HG03442 (cell line): ENCODE results near the gene NFE2L1.
"Not testable (repeated sequence)": the region's sequence is repeated elsewhere in the genome, so short reads cannot be mapped to it uniquely, and the experiment has no call there.

Source experiments
- ATAC-seq: cut with Tn5 transposase; IDR thresholded peaks from one replicate; pipeline ENCODE4 v1.9.1; 2021; ENCODE audit warnings: mild to moderate bottlenecking, moderate library complexity; ENCODE audit not compliant: unreplicated experiment

The NFE2L1 gene

DNA sequence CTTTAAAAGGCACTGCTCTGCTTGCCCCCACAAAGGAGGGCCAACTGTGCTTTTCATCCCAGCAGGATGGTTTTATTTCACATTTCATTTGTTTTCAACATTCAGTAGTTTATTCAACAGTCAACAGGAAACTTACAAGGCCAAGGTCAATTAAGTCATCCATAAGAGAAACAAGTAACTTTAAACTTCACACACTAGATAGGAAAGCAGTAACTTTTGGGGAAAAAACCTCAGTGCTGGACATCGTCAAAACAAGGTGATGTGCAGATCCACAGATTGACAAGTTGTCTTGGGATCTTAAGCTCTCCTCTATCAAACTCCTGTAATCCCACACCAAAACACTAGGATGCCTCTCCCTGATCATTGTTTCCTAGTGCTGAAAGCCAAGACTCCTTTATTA lies 18.5 kb downstream of the NFE2L1 start:
- no peak for ATAC-seq

DNA sequence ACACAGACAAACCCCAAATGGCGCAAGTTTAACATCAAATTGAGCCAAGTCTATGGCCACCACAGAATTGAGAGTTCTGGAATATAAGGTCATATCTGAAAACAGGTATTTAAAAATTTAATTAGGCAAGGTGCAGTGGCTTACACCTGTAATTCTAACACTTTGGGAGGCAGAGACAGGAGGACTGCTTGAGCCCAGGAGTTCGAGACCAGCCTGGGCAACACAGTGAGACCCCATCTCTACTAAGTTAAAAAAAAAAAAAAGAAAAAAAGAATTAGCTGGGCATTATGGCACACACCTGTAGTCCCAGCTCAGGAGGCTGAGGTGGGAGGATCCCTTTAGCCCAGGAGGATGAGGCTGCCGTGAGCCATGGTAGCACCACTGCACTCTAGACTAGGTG lies 19.1 kb downstream of the NFE2L1 start:
- ATAC-seq: no peak

DNA sequence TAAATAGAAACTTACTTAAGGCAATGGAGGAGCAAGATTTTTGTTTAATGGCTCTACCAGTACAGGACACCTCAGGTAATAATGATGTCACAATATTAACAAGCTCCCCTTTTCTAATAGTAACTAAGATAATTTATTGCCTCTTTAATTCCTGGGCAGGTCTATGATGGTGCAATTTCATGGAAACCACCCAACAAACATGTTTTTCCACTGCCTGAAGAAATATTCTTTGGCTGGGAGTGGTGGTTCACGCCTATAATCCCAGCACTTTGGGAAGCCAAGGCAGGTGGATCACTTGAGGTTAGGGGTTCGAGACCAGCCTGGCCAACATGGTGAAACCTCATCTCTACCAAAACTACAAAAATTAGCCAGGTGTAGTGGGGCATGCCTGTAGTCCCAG lies 19.6 kb downstream of the NFE2L1 start:
- not testable (repeated sequence) for ATAC-seq

DNA sequence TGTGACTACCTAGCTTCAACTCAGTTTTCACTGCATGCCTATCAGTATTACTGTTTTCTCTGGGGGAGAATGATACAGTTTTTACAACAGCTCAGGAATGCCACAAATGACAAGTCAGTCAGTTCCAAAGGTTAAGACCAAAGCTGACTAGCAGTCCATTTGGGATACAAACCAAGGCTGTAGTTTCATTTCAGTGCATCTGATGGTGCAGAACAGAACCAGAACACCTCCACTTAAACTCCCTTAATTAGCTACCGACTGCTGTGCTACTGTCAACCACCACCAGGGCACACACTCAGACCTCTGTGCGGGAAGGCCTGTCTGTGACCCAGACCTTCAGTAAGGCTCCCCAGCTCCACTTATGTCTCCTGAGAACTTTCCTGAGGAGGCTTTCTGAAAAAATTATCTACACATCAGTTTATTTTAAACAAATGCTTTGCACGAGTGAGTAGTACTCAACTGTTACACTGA lies 20.4 kb downstream of the NFE2L1 start:
- no peak for ATAC-seq

DNA sequence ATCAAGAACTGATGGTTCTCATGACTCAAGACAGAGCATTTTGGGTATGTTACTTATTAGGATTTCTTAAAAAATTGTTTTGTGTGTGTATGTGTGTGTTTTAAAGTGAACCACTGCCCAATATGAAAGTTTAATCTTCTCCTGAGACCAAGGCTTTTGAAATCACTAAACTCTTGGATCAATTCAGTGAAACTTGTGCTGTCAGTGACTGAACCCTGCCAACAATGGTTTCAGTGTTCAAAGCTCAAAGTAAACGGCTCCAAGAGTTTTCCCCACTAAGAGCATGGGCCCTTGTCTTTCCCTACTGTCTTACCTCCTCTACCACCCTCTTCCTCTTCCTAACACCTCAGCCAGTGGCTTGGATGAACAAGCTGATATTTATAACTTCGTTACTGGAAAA lies 22.0 kb downstream of the NFE2L1 start:
- no peak for ATAC-seq

DNA sequence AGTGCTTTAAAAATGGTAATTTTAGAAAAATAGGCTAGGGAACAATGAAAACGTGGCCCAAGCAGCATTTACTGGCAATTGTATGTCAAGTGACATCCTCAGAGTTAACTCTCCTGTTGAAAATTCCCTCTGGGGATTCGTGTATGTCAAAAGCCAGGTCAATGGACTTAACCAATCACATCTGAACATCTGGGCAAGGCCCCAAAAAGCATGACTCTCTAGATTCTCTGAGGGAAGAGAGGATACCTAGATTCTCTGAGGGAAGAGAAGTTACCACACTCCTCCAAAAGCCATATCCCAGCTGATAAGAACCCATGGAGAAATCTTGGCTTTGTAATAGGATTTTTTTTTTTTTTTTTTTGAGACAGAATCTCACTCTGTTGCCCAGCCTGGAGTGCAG lies 23.5 kb downstream of the NFE2L1 start:
- no peak for ATAC-seq

DNA sequence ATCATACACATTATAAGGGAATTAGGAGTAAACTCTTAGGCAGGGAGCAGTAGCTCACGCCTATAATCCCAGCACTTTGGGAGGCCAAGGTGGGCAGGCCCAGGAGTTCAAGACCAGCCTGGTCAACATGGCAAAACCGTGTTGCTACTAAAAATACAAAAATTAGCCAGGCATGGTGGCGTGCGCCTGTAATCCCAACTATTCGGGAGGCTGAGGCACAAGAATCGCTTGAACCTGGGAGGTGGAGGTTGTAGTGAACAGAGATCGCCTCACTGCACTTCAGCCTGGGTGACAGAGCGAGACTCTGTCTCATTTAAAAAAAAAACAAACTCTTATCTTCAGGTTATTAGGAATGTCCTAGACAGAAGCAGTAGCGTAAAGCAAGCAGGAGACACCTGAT lies 24.7 kb downstream of the NFE2L1 start:
- ATAC-seq: not testable (repeated sequence)

DNA sequence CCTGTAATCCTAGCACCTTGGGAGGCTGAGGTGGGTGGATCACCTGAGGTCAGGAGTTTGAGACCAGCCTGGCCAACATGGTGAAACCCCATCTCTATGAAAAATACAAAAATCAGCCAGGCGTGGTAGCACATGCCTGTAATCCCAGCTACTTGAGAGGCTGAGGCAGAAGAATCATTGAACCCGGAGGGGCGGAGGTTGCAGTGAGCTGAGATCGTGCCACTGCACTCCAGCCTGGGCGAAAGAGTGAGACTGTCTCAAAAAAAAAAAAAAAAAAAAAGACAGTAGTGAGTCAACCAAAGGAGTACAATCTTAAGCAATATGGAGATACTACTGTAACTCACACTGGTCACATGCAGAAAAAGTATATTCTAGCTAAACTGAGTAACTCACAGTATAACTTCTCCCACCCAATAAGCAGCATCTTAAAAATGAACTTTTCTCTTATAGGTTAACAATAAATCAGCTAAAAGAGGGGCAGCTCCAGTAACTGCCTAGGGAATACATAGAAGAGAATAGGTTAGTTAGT lies 25.5 kb downstream of the NFE2L1 start:
- ATAC-seq: not testable (repeated sequence)

DNA sequence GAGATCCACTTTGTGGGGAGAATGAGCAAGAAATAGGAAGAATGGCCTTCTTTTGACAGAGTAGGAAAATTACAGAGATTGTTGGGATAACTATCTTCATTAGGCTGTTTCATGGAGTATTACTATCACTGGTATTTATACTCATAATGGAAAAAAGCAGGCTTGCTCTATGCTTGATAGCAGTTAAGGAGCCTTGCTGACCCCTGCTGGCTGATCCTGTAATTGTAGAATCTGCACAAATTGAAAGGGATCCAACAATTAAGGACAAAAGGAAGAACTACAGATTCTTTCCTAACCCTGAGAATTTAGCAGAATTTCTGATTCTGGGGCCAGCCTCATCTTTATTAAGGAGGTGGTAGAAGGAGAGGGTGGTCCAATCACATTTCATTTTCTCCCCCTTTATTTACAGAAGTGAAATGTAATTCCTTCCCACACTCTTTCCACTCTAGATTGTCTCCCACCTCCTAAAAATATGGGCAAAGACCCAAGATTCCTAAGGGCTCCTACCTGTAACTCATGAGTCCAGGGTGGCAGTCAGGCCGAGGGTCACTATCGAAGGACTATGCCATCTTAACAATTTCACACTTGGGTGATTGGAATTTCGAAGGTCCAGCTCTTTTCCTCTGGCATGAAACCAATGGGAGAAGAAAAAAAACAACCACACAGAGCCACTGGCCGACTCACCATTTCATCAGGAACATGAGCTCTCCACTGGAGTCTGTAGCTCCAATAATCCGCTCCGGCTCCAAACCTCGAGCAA lies 26.3 kb downstream of the NFE2L1 start:
- no peak for ATAC-seq

DNA sequence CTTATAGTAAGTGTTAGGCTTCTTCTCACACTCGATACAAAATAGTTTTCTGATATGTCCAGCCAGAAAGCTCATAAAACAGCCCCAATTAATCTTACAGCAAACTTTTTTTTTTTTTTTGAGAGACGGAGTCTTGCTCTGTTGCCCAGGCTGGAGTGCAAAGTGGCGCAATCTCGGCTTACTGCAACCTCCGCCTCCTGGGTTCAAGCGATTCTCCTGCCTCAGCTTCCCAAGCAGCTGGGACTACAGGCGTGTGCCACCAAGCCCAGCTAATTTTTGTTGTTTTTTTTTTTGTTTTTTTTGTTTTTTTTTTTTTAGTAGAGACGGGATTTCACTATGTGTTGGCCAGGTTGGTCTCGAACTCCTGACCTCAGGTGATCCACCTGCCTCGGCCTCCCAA lies 29.0 kb downstream of the NFE2L1 start:
- not testable (repeated sequence) for ATAC-seq

DNA sequence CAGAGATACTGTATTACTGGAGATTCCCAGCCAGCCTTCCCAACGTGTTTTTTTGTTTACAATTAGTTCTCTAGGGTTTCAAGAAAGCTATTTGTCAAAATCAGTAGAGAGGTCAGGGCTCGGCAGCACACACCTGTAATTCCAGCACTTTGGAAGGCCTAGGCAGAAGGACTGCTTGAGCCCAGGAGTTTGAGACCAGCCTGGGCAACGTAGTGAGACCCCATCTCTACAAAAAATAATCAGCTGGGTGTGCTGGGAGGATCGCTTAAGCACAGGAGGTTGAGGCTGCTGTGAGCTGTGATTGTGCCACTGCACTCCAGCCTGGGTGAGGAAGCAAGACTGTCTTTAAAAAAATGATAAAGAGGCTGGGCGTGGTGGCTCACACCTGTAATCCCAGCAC lies 33.7 kb downstream of the NFE2L1 start:
- ATAC-seq: no peak

DNA sequence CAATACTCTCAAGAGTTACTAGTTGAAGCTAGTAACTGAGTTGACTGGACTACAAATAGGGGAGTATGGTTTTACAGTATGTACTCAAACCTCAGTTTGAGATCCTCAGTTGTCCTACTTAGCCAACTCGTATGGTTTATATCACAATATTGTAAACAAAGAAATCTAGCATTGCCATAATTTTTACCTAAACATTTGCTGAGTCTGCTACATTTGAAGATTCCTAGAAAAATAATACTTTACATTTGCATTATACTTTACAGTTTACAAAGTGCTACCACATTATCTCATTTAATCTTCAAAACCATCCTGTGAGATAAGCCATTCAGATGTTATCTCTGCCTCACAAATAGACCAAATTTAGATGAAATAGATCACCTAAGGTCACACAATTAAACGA lies 36.8 kb downstream of the NFE2L1 start:
- no peak for ATAC-seq

DNA sequence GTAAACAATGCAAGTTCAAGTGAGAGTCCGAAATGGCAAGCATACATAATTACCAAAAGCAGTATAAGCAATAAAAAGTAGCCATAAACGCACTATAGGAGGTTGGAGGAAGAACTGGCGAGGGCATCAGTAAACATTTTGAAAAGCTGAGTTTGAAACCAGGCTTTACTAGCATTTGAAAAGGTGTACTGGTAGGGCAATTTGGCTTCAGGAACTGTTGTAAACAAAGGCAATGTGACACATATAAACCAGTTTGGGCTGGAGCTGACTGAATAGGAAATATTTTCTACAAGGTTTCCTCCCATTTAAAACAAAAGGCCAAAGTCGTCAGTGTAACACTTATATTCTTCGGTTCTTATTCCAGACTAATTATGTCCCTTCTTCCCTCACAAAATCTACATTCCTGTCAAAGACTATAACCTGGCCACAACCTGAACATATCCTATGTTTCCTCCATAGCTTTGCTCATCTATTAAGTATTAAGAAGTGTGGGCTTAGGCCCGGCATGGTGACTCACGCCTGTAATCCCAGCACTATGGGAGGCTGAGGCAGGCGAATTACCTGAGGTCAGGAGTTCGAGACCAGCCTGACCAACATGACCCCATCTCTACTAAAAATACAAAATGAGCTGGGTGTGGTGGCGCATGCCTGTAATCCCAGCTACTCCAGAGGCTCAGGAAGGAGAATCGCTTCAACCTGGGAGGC lies 45.3 kb downstream of the NFE2L1 start:
- no peak for ATAC-seq

DNA sequence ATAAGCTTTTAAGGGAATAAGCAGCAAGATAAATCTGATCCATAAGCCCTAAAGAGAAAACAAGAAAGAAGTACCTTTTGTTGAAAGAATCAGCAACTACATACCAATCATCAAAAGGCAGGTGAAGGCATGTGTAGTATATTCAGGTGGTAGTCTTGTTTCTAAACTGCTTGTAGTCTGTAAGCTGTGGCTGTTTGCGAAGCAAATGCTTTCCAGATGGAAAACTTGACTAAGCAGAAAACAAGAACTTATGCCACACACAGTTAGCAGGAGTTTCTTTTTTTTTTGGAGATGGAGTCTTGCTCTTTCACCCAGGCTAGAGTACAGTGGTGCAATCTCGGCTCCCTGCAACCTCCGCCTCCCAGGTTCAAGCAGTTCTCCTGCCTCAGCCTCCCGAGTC lies 47.5 kb downstream of the NFE2L1 start:
- ATAC-seq: no peak

DNA sequence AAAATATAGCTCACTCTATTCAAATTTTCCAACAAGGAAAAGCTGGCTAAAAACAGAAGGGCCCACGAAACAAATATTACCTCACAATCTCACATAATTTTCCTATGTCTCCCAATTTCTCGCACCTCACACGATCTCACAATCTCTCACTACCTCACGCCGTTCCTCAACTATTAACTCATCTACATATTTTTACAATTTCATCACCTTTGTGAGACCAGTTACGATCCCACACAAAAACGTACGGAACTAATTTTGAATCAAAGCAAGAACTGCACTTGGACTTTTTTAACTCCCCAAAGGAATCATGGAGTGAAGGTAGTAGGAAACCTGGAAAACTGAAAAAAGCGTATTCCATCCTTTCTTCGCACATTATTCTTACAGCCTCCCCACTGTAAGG lies 52.0 kb downstream of the NFE2L1 start:
- ATAC-seq: no peak

DNA sequence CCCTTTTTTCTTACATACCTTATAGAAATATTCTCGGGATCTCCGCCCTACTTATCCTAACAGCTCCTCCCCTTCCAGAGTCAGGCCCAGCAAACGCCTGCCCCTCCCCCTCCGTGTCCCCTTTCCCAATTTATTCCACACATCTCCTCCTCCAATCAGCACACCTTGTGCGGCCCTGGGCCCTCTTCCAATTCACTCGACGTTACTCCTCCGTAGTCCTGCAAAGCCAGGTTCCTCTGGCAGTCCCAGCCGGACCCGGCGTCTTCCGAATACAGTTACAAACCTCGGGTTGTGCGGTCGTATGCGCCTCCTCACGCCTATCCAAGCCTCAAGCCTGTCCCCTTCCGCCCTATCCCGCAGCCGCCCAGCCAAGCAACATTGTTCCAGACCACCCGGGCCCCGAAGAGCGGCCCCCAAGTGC lies 52.4 kb downstream of the NFE2L1 start:
- ATAC-seq: peak; percentile 11

DNA sequence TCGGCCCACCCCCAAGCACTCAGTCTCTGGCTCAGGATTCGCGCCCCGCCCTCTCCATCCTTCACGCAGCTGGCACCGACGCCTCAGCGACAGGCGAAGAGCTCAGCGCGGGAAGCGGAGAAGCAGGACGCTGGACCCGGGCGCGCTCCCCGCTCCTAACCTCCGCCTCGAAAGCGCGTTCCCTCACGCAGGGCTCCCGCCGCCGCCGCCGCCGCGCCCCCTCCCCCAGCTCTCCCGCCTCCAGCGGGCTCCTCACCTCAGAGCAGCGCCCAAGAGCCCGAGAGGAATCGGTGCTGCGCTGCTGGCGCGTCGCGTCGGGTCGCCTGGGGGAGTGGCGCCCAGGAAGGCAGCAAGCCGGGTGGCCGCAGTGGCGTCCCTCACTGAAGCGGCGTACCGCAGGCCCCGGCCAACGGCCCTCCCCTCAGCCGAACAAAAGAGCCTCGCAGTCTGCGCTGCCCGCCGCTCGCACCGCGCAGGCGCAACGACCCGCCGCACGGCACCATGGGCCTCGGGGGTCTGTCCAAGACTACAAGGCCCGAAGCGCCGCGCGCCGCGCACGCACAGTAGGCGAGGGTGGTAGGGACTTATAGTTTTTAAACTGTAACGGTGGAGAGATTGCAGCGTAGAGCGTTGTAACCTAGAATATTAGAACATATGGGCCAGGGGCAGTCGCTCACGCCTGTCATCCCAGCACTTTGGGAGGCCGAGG lies 53.0 kb downstream of the NFE2L1 start, which contains the start of gene CBX1:
Gene CBX1 (minus strand): TSS at position 467 of the 709 bp plus-strand sequence. CDS start 24,474 bp downstream, outside the sequence.
- peak; percentile 91 for ATAC-seq

DNA sequence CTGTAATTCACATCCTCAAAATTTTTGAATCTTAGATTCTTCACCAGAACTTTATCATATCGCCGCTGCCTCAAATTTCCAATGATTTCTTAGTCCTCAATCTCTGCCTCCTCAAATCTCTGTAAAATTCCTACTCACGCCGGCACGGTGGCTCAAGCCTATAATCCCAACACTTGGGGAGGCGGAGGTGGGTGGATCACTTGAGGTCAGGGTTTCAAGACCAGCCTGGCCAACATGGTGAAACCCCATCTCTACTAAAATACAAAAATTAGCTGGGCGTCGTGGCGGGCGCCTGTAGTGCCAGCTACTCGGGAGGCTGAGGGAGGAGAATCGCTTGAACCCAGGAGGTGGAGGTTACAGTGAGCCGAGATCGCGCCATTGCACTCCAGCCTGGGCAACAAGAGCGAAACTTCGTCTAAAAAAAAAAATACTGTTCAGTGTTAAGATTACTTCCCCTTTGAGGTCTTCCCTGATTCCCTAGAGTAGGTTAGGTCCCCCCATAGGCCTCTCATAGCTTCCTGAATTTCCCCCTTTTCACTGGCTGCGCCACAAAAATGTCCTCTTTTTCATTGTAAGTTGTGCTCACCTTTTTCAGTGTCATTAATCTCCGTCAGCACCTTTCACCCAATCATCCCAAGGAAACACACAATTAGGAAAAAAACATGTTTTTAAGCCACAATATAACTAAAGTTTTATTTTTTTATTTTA lies 54.0 kb downstream of the NFE2L1 start:
- ATAC-seq: no peak

DNA sequence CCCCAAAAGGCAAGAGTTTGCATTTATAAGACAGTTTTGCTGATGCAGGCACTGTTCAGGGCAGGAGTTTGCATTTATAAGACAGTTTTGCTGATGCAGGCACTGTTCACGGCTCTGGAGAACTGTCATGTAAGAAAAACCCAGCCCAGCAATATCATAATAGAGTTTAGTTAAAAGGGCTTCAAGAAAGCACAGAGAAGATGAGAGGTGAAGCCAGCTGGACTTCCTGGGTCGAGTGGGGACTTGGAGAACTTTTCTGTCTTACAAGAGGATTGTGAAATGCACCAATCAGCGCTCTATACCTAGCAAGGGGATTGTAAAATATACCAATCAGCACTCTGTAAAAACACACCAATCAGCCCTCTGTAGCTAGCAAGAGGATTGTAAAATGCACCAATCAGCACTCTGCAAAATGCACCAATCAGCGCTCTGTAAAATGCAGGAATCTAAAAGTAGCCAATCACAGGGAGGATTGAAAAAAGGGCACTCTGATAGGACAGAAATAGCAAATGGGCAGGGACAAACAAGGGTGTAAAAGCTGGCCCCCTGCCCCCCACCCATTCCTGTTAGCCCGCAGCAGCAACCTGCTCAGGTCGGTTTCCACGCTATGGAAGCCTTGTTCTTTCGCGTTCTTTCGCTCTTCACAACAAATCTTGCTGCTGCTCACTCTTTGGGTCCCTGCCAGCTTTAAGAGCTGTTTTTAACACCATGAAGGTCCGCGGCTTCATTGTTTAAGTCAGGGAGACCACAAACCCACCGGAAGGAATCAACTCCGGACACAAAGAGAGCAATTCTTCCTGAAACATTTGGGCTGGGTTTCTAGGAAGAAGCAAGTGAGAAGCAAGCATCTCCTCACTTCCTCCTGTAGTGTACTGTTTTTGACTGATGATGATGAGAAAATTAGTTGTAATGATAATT lies 54.9 kb downstream of the NFE2L1 start:
- ATAC-seq: no peak

DNA sequence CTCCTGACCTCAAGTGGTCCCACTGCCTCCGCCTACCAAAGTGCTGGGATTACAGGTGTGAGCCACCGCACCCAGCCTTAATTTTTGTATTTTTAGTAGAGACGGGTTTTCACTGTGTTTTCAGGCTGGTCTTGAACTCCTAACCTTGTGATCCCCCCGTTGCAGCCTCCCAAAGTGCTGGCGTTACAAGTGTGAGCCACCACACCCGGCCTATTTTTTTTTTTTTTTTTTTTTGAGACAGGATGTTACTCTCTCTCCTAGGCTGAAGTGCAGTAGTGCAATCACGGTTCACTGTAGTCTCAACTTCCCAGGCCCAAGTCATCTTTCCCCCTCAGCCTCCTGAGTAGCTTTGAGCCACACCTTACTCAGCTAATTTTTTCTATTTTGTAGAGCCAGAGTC lies 56.3 kb downstream of the NFE2L1 start:
- ATAC-seq: no peak
